Germinal center (tissue), 1 donor: ENCODE data around the gene BMP2K.
"Not testable (repeated sequence)": the region's sequence is repeated elsewhere in the genome, so short reads cannot be mapped to it uniquely, and the experiment has no call there.

Source experiments
- DNase-seq: peaks from one replicate; pipeline ENCODE4 v3.0.0; 2012; ENCODE audit warnings: mixed read lengths, low spot score

The BMP2K gene

GRCh38 chr4:78864405-78865024 lies 88.4 kb downstream of the BMP2K start:
- DNase-seq: peak; percentile 44

- DNase-seq: no peak
Observed at GRCh38 chr4:78865451-78865850, 89.3 kb downstream of the BMP2K start.

GRCh38 chr4:78868712-78869111 lies 92.6 kb downstream of the BMP2K start:
- not testable (repeated sequence) for DNase-seq

GRCh38 chr4:78870056-78870455 lies 93.9 kb downstream of the BMP2K start:
- DNase-seq: no peak

GRCh38 chr4:78876568-78877320 lies 100.6 kb downstream of the BMP2K start:
- no peak for DNase-seq

GRCh38 chr4:78878031-78878430 lies 101.9 kb downstream of the BMP2K start:
- no peak for DNase-seq

GRCh38 chr4:78880874-78881492 lies 104.8 kb downstream of the BMP2K start:
- DNase-seq: no peak

GRCh38 chr4:78885598-78885997 lies 109.4 kb downstream of the BMP2K start:
- DNase-seq: no peak

- DNase-seq: no peak
Observed at GRCh38 chr4:78889955-78890354, 113.8 kb downstream of the BMP2K start.

GRCh38 chr4:78899302-78899701 lies 123.2 kb downstream of the BMP2K start:
- no peak for DNase-seq

- no peak for DNase-seq
Observed at GRCh38 chr4:78901882-78902281, 125.7 kb downstream of the BMP2K start.

- no peak for DNase-seq
Observed at GRCh38 chr4:78902298-78902697, 126.1 kb downstream of the BMP2K start.

GRCh38 chr4:78904143-78904542 lies 128.0 kb downstream of the BMP2K start:
- DNase-seq: no peak

- no peak for DNase-seq
Observed at GRCh38 chr4:78907638-78908037, 131.5 kb downstream of the BMP2K start.

GRCh38 chr4:78908974-78909373 lies 132.8 kb downstream of the BMP2K start:
- not testable (repeated sequence) for DNase-seq

- DNase-seq: no peak
Observed at GRCh38 chr4:78910612-78911011, 134.5 kb downstream of the BMP2K start.

GRCh38 chr4:78922207-78922606 lies 146.1 kb downstream of the BMP2K start:
- no peak for DNase-seq

GRCh38 chr4:78923464-78924312 lies 147.5 kb downstream of the BMP2K start:
- no peak for DNase-seq

- no peak for DNase-seq
Observed at GRCh38 chr4:78926826-78927225, 150.7 kb downstream of the BMP2K start.

GRCh38 chr4:78928835-78929234 lies 152.7 kb downstream of the BMP2K start:
- no peak for DNase-seq

GRCh38 chr4:78930016-78930629 lies 154.0 kb downstream of the BMP2K start:
- no peak for DNase-seq

GRCh38 chr4:78936989-78937388 lies 160.8 kb downstream of the BMP2K start:
- no peak for DNase-seq
